Measurements from ENCODE around the gene PRRG2. TPM values are rescaled to one million over a fixed set of nuclear protein-coding genes. Genes with fewer than 3 reads are reported as not detected.

PRRG2 gene
- total and polyA plus RNA-seq, 2 of the 13 experiments (the other 11 are each of a cell fraction or from before 2014, with no cell fraction given) = 0.66 to 0.82 TPM

GRCh38 chr19:49552749-49553148 is 28.4 kb upstream of the PRRG2 start:
- CTCF ChIA-PET (ENCODE audit: low intra/inter-chr PET ratio, low total read pairs) = no interaction called here
- FAIRE-seq = no peak
- Histone ChIP-seq H3K36me3 (replicated peaks in 1 of 2; ENCODE audit: control insufficient read depth in 1 of 2, insufficient read depth in 2 of 2, low read length in 2 of 2) (peaks cover 10 to 21% of the 10 kb centered on the region in 2 experiments; a peak in 4 of 5 replicates), H3K27ac (ENCODE audit: extremely low read length, insufficient read depth, low read length) (peak overlapping the region; percentile 23), H2AFZ (ENCODE audit: low read length) (no peak overlapping the region), H3K9me3 (ENCODE audit: low read length) (no peaks in the 10 kb centered on the region), H3K4me3 (replicated peaks in 1 of 3; ENCODE audit: insufficient read depth in 1 of 3, low read depth in 2 of 3, low read length in 3 of 3) (no peak overlapping the region), H3K79me2 (ENCODE audit: insufficient read depth, low read length) (no peaks in the 10 kb centered on the region), H3K4me1 (ENCODE audit: insufficient read depth, low read length) (peaks cover 20% of the 10 kb centered on the region), H4K20me1 (ENCODE audit: insufficient read depth, low read length) (no peaks in the 10 kb centered on the region), H3K9ac (ENCODE audit: insufficient read depth, low read depth, low read length) (no peak overlapping the region), H3K4me2 (ENCODE audit: low read depth, low read length) (no peak overlapping the region), H3K27me3 (ENCODE audit: control insufficient read depth in 1 of 2, insufficient read depth in 2 of 2, low read length in 2 of 2) (no peaks in the 10 kb centered on the region)
- no peak for DNase-seq (ENCODE audit: low spot score)
- intact Hi-C loops (cut with micrococcal nuclease; ENCODE audit: unreplicated experiment) = no loop called here
- 95% methylated on average over 11 of the region's 11 CpGs for WGBS (ENCODE audit: low lambda C conversion rate)
- ATAC-seq = no peak
- no TSS peak for BruUV-seq (replicated peaks)
- POLR2A ChIA-PET = interaction anchor here (1.0 to 1.3 kb wide), 2 partner anchors 33 to 39 kb away, joined by 4 to 9 read pairs; partner anchors contain the start of gene FCGRT
- in situ Hi-C loops (cut with HindIII; ENCODE audit: extremely low pct_ligation_motif_present, low pct_unique_long_range_greater_than_20kb) = no loop called here
- no peak for TF ChIP-seq ZNF124 (CRISPR knock-in tag; IDR thresholded peaks at IDR 0.05)
- no peak for TF ChIP-seq ZNF800 (CRISPR knock-in tag; IDR thresholded peaks at IDR 0.05)
- no peak for TF ChIP-seq MTERF4 (CRISPR knock-in tag; IDR thresholded peaks at IDR 0.05)
- no peak for TF ChIP-seq CEBPG (CRISPR knock-in tag; IDR thresholded peaks at IDR 0.05)
- TF ChIP-seq GATAD1 (CRISPR knock-in tag; IDR thresholded peaks at IDR 0.05) = no peak
- no peak for TF ChIP-seq BORCS8-MEF2B (CRISPR knock-in tag; IDR thresholded peaks at IDR 0.05)
- TF ChIP-seq RBM22 (optimal IDR thresholded peaks at IDR 0.05; ENCODE audit: low read length) = no peak
- TF ChIP-seq EED (CRISPR knock-in tag; IDR thresholded peaks at IDR 0.05) = no peak
- no peak for TF ChIP-seq MZF1 (CRISPR knock-in tag; IDR thresholded peaks at IDR 0.05; ENCODE audit: borderline replicate concordance)
- TF ChIP-seq ZMAT5 (CRISPR knock-in tag; IDR thresholded peaks at IDR 0.05; ENCODE audit: borderline replicate concordance, low read depth) = no peak
- TF ChIP-seq ZNF260 (CRISPR knock-in tag; IDR thresholded peaks at IDR 0.05; ENCODE audit: borderline replicate concordance, low read depth) = no peak
- TF ChIP-seq THAP11 (CRISPR knock-in tag; IDR thresholded peaks at IDR 0.05) = no peak
- TF ChIP-seq ZBED4 (CRISPR knock-in tag; IDR thresholded peaks at IDR 0.05; ENCODE audit: borderline replicate concordance) = no peak
- TF ChIP-seq SMARCC2 (IDR thresholded peaks at IDR 0.05) = no peak
- no peak for TF ChIP-seq FUBP1 (CRISPR knock-in tag; IDR thresholded peaks at IDR 0.05; ENCODE audit: borderline replicate concordance)
- no peak for TF ChIP-seq ZFYVE20 (CRISPR knock-in tag; IDR thresholded peaks at IDR 0.05; ENCODE audit: borderline replicate concordance, low read depth)
- TF ChIP-seq MAF1 (CRISPR knock-in tag; IDR thresholded peaks at IDR 0.05; ENCODE audit: borderline replicate concordance) = no peak

All from HepG2 (cell line).